GM19328 (cell line): ENCODE measurements around the gene MCC.

ENCODE experiments used
- ATAC-seq: cut with Tn5 transposase; IDR thresholded peaks from one replicate; pipeline ENCODE4 v1.9.1; 2021; ENCODE audit warnings: mild to moderate bottlenecking, moderate library complexity; ENCODE audit not compliant: unreplicated experiment

The MCC gene

GRCh38 chr5:113209498-113209897 is 278.8 kb downstream of the MCC start:
- ATAC-seq: no peak

GRCh38 chr5:113205807-113206206 is 282.4 kb downstream of the MCC start:
- no peak for ATAC-seq

- no peak for ATAC-seq
These were observed 282.9 kb downstream of the MCC start for GRCh38 chr5:113205323-113205722.

- no peak for ATAC-seq
These were observed 283.6 kb downstream of the MCC start for GRCh38 chr5:113204525-113205161.

GRCh38 chr5:113203916-113204315 is 284.3 kb downstream of the MCC start:
- ATAC-seq: no peak

- ATAC-seq: no peak
These were observed 285.2 kb downstream of the MCC start for GRCh38 chr5:113202746-113203716.

GRCh38 chr5:113202287-113202686 is 286.0 kb downstream of the MCC start:
- ATAC-seq: no peak

- ATAC-seq: no peak
These were observed 286.5 kb downstream of the MCC start for GRCh38 chr5:113201715-113202114.

- ATAC-seq: no peak
These were observed 288.9 kb downstream of the MCC start for GRCh38 chr5:113199122-113199905.

- no peak for ATAC-seq
These were observed 290.6 kb downstream of the MCC start for GRCh38 chr5:113197456-113198200.

- no peak for ATAC-seq
These were observed 292.5 kb downstream of the MCC start for GRCh38 chr5:113195771-113196170.

GRCh38 chr5:113195251-113195650 is 293.0 kb downstream of the MCC start:
- ATAC-seq: no peak

GRCh38 chr5:113194591-113194990 is 293.7 kb downstream of the MCC start:
- ATAC-seq: no peak

GRCh38 chr5:113194125-113194524 is 294.1 kb downstream of the MCC start:
- ATAC-seq: no peak

- no peak for ATAC-seq
These were observed 294.8 kb downstream of the MCC start for GRCh38 chr5:113193311-113193978.

- ATAC-seq: no peak
These were observed 295.7 kb downstream of the MCC start for GRCh38 chr5:113192541-113192940.

GRCh38 chr5:113190347-113190746 is 297.9 kb downstream of the MCC start:
- ATAC-seq: no peak

GRCh38 chr5:113189291-113189690 is 299.0 kb downstream of the MCC start:
- ATAC-seq: no peak

- ATAC-seq: no peak
These were observed 299.8 kb downstream of the MCC start for GRCh38 chr5:113188436-113188835.

GRCh38 chr5:113187906-113188305 is 300.3 kb downstream of the MCC start:
- ATAC-seq: no peak
